GM12878 (cell line): ENCODE results near the gene RAE1. TPM values are rescaled to one million over a fixed set of nuclear protein-coding genes. Genes with fewer than 3 reads are reported as not detected.

Experiments used
- ATAC-seq: fragments of 200-7000 bp; cut with Tn5 transposase; 3 replicates; pipeline ENCODE4 v1.9.1; 2020; ENCODE audit warnings: mild to moderate bottlenecking, moderate library complexity
- BruUV-seq: library from RNA; stranded (reverse); fragments of 400-500 nt; replicated peaks from 2 replicates; lab custom pipeline; 2021; lab: Mats Ljungman, UMichigan
- CTCF ChIA-PET: fragments of 300-600 bp; sonication (Branson Sonifier 250); formaldehyde crosslinking; extraction: SDS; loops from one replicate; lab custom pipeline; 2021; ENCODE audit warnings: inconsistent platforms; lab: Yijun Ruan, JAX
- POLR2A ChIA-PET: fragments of 350-600 bp; formaldehyde crosslinking; extraction: SDS; loops from one replicate; lab custom pipeline; 2021; ENCODE audit warnings: inconsistent platforms; lab: Charles Lee
- RAD21 ChIA-PET: fragments of 300-600 bp; sonication (Branson Sonifier 250); formaldehyde crosslinking; loops from one replicate; lab custom pipeline; 2023; ENCODE audit warnings: antibody characterized with exemption; ENCODE audit not compliant: unreplicated experiment; lab: Charles Lee
- SMC1A ChIA-PET: fragments of 300-600 bp; sonication (Branson Sonifier 250); formaldehyde crosslinking; loops from one replicate; lab custom pipeline; 2023; ENCODE audit not compliant: unreplicated experiment, uncharacterized antibody; lab: Charles Lee
- DNase-seq: peaks from one replicate; pipeline ENCODE4 v3.0.0-alpha.2; 2011; ENCODE audit warnings: low read depth, low spot score
- FAIRE-seq: peaks from 3 replicates; lab custom pipeline; 2011; peaks lifted over from hg19 to GRCh38; lab: Jason Lieb, UNC
- H2AFZ ChIP-seq: 2 replicates; pipeline ENCODE4 v1.6.0; 2011; ENCODE audit warnings: low read depth, low read length, control low read depth; ENCODE audit not compliant: control insufficient read depth
- H3K27ac ChIP-seq: 2 replicates; pipeline ENCODE4 v1.5.1; 2011; ENCODE audit warnings: control low read depth; ENCODE audit not compliant: control insufficient read depth, insufficient read depth
- H3K27me3 ChIP-seq, 2 experiments: replicated peaks in 1 of 2; 2 replicates each; pipeline versions ENCODE4 v1.6.0 to v1.6.1; 2011; ENCODE audit warnings: low read length in 1 of 2; ENCODE audit not compliant: control insufficient read depth in 2 of 2, insufficient read depth in 2 of 2
- H3K36me3 ChIP-seq, 2 experiments: 2 replicates each; pipeline ENCODE4 v1.5.1; 2011; ENCODE audit warnings: low read length in 1 of 2; ENCODE audit not compliant: control insufficient read depth in 2 of 2, insufficient read depth in 2 of 2
- H3K4me1 ChIP-seq: 2 replicates; pipeline ENCODE4 v1.6.1; 2011; ENCODE audit warnings: mild to moderate bottlenecking, low read length, moderate library complexity, mixed read lengths; ENCODE audit not compliant: control insufficient read depth, insufficient read depth
- H3K4me2 ChIP-seq: 2 replicates; pipeline ENCODE4 v1.6.0; 2011; ENCODE audit warnings: control low read depth; ENCODE audit not compliant: control insufficient read depth, insufficient read depth
- H3K4me3 ChIP-seq: fragments of 200-600 bp; sonication (generic); 2 replicates; pipeline ENCODE4 v1.5.1; 2016
- H3K79me2 ChIP-seq: 2 replicates; pipeline ENCODE4 v1.6.0; 2011; ENCODE audit warnings: low read length; ENCODE audit not compliant: control insufficient read depth, insufficient read depth
- H3K9ac ChIP-seq: 2 replicates; pipeline ENCODE4 v1.8.0; 2011; ENCODE audit warnings: low read length, control low read depth, mixed read lengths; ENCODE audit not compliant: control insufficient read depth, insufficient read depth
- H3K9me3 ChIP-seq: replicated peaks from 3 replicates; pipeline ENCODE4 v1.5.1; 2011; ENCODE audit warnings: mild to moderate bottlenecking, low read length; ENCODE audit not compliant: control insufficient read depth, insufficient read depth
- H4K20me1 ChIP-seq: 2 replicates; pipeline ENCODE4 v1.6.0; 2011; ENCODE audit not compliant: control insufficient read depth, insufficient read depth
- BCLAF1 ChIP-seq: fragments of 450-650 bp; IDR thresholded peaks from 2 replicates; pipeline ENCODE4 v1.6.1; 2017; ENCODE audit warnings: antibody characterized with exemption, mild to moderate bottlenecking, moderate library complexity
- CTCF ChIP-seq, 3 experiments: IDR thresholded peaks in 2 of 3; conservative IDR thresholded peaks in 1 of 3; 2 replicates each; pipeline ENCODE4 v1.5.1; 2011; ENCODE audit warnings: low read depth in 3 of 3, low read length in 3 of 3, mild to moderate bottlenecking in 3 of 3, control low read depth in 2 of 3, moderate library complexity in 2 of 3, inconsistent platforms in 1 of 3, mixed read lengths in 1 of 3; ENCODE audit not compliant: control insufficient read depth in 2 of 3, insufficient read depth in 1 of 3; ENCODE audit errors: extremely low read depth in 1 of 3
- EP300 ChIP-seq, 2 experiments: fragments of 150-350 bp in 1 of 2; IDR thresholded peaks; 2 replicates each; pipeline ENCODE4 v1.6.1; 2011 to 2012; ENCODE audit warnings: low read depth in 2 of 2, low read length in 2 of 2, borderline replicate concordance in 1 of 2, improper control_type of control experiment in 1 of 2, inconsistent platforms in 1 of 2; ENCODE audit not compliant: control insufficient read depth in 1 of 2
- RAD51 ChIP-seq: fragments of 450-650 bp; IDR thresholded peaks from 2 replicates; pipeline ENCODE4 v1.6.1; 2016; ENCODE audit warnings: moderate library complexity, mild to moderate bottlenecking, inconsistent platforms
- WGBS: methylation state at CpG from one replicate; pipeline ENCODE4 v1.1.6; 2016; ENCODE audit warnings: low lambda C conversion rate; ENCODE audit not compliant: insufficient replicate concordance, insufficient coverage; ENCODE audit errors: missing lambda C conversion rate; 5-methylcytosine and 5-hydroxymethylcytosine counted together
- in situ Hi-C: fragments of 300-500 bp; cut with MboI; formaldehyde crosslinking; loops from 9 replicates; pipeline ENCODE4 v1.14.3; 2018; ENCODE audit warnings: mixed read lengths
- intact Hi-C: fragments of 100-400 bp; cut with micrococcal nuclease; formaldehyde crosslinking; loops from one replicate; pipeline ENCODE4 v1.14.2; 2022; ENCODE audit not compliant: unreplicated experiment
- polyA plus RNA-seq, 11 experiments: library from polyadenylated mRNA; depleted of rRNA in 4 of 11; unstranded in 6 of 11; stranded (reverse) in 5 of 11; fragments of >200 nt; fragmentation: Nextera tagmentation in 4 of 11; fragmentation: Illumina TruSeq in 1 of 11; extraction: Ambion mirVana in 4 of 11; extraction: Trizol in 1 of 11; gene quantifications; 1 replicate in 1 of 11; 2 replicates in 10 of 11; pipeline versions ENCODE4 v1.2.1 to v1.2.3, GENCODE V29; 2011 to 2016; ENCODE audit warnings: inconsistent platforms in 2 of 11, missing spikeins in 2 of 11, low read depth in 1 of 11
- total RNA-seq, 4 experiments: library from RNA; depleted of rRNA in 3 of 4; stranded (reverse); fragments of >200 nt in 3 of 4; fragmentation: Illumina TruSeq in 1 of 4; extraction: Trizol in 1 of 4; gene quantifications; 2 replicates each; pipeline versions ENCODE4 v1.2.1 to v1.2.3, GENCODE V29; 2013 to 2021

The RAE1 gene
- total and polyA plus RNA-seq, 10 of the 15 experiments (the other 5 are each of a cell fraction or from before 2014, with no cell fraction given) = 28.7 to 107 (median 49.3) TPM

GRCh38 chr20:57329608-57330221, 21.3 kb upstream of the RAE1 start, which contains the start of gene SPO11:
Gene SPO11, plus strand, starts transcription at chr20:57329803. Its CDS starts 65 bp downstream, at chr20:57329868.
- H3K27ac ChIP-seq = no peak within 1 kb of the TSS
- H3K9me3 ChIP-seq = no peaks in the 10 kb centered on the region
- CTCF ChIA-PET = interaction anchor here (0.7 to 3.3 kb wide), 4 partner anchors 16 to 1182 kb away, joined by 3 to 13 read pairs (median 4); no protein-coding TSS in a partner anchor
- TF ChIP-seq RAD51 = no peak
- TF ChIP-seq CTCF (IDR thresholded peaks at IDR 0.05 in 2 of 3, conservative IDR thresholded peaks at IDR 0.05 in 1 of 3; ENCODE audit: control insufficient read depth in 2 of 3, extremely low read depth in 1 of 3, insufficient read depth in 1 of 3, low read depth in 3 of 3, low read length in 3 of 3) = peak; percentile 20 to 34 (median 33); a peak in 4 of 6 replicates
- TF ChIP-seq EP300 (IDR thresholded peaks at IDR 0.05; ENCODE audit: borderline replicate concordance in 1 of 2, control insufficient read depth in 1 of 2, low read depth in 2 of 2, low read length in 2 of 2) = no peak
- TF ChIP-seq BCLAF1 = no peak
- no peaks in the 10 kb centered on the region for H3K36me3 ChIP-seq
- BruUV-seq = no TSS peak
- DNase-seq (no peak), FAIRE-seq (no peak), ATAC-seq (peak; percentile 38; the same call in 2 of the 3 replicates)
- no peaks in the 10 kb centered on the region for H3K79me2 ChIP-seq
- in situ Hi-C loops (no loop called here), intact Hi-C loops (no loop called here)
- RAD21 ChIA-PET = interaction anchor here (0.8 kb wide), 1 partner anchor 85 kb away, joined by 3 read pairs; no protein-coding TSS in a partner anchor
- H3K4me2 ChIP-seq = no peak within 1 kb of the TSS
- 54% methylated on average over 40 of the region's 40 CpGs for WGBS
- no peak within 1 kb of the TSS for H3K9ac ChIP-seq
- peaks cover 1 to 2% of the 10 kb centered on the region in 2 experiments; a peak in 2 of 4 replicates for H3K27me3 ChIP-seq
- H3K4me3 ChIP-seq = no peak within 1 kb of the TSS
- POLR2A ChIA-PET = no interaction called here
- H3K4me1 ChIP-seq = no peaks in the 10 kb centered on the region
- no peaks in the 10 kb centered on the region for H4K20me1 ChIP-seq
- no peak within 1 kb of the TSS for H2AFZ ChIP-seq
- SMC1A ChIA-PET = interaction anchor here (1.0 kb wide), 1 partner anchor 240 kb away, joined by 4 read pairs; no protein-coding TSS in a partner anchor
